Muscle layer of colon (tissue), 2 donors: ENCODE results near the gene GLIPR1.

ENCODE experiments used
- H3K27ac ChIP-seq: one replicate; pipeline ENCODE4 v1.7.0; 2013; ENCODE audit warnings: low read depth, mild to moderate bottlenecking, low read length, moderate library complexity
- H3K27me3 ChIP-seq, 2 donors: one replicate each; pipeline ENCODE4 v1.7.0; 2013; ENCODE audit warnings: low read length in 2 of 2, mild to moderate bottlenecking in 2 of 2; ENCODE audit not compliant: insufficient read depth in 2 of 2, control insufficient read depth in 1 of 2
- H3K36me3 ChIP-seq: one replicate; pipeline ENCODE4 v1.7.0; 2013; ENCODE audit warnings: mild to moderate bottlenecking, low read length; ENCODE audit not compliant: insufficient read depth
- H3K4me1 ChIP-seq: one replicate; pipeline ENCODE4 v1.7.0; 2013; ENCODE audit warnings: mild to moderate bottlenecking, low read length; ENCODE audit not compliant: insufficient read depth
- H3K4me3 ChIP-seq, 2 donors: one replicate each; pipeline ENCODE4 v1.7.0; 2013; ENCODE audit warnings: low read length in 2 of 2, low read depth in 1 of 2, mild to moderate bottlenecking in 1 of 2, moderate library complexity in 1 of 2
- H3K9ac ChIP-seq: one replicate; pipeline ENCODE4 v1.7.0; 2013; ENCODE audit warnings: low read length
- H3K9me3 ChIP-seq: one replicate; pipeline ENCODE4 v1.7.0; 2013; ENCODE audit warnings: mild to moderate bottlenecking, low read length
- donor health status: abdominal sarcoma.
- donor health status: Adenocarcinoma of cecum.

The GLIPR1 gene

GRCh38 chr12:75549989-75550388 lies 69.4 kb downstream of the GLIPR1 start:
- Histone ChIP-seq H3K27me3 (no peaks in the 10 kb centered on the region), H3K36me3 (no peaks in the 10 kb centered on the region), H3K9ac (no peak overlapping the region), H3K27ac (no peak overlapping the region), H3K4me3 (no peak overlapping the region), H3K4me1 (peaks cover 14% of the 10 kb centered on the region), H3K9me3 (no peaks in the 10 kb centered on the region)

- Histone ChIP-seq H3K27ac (no peak overlapping the region), H3K4me1 (peaks cover 14% of the 10 kb centered on the region), H3K36me3 (no peaks in the 10 kb centered on the region), H3K9ac (no peak overlapping the region), H3K27me3 (no peaks in the 10 kb centered on the region), H3K9me3 (no peaks in the 10 kb centered on the region), H3K4me3 (no peak overlapping the region)
Measured at GRCh38 chr12:75550401-75551240, 70.1 kb downstream of the GLIPR1 start.

- Histone ChIP-seq H3K27ac (no peak overlapping the region), H3K27me3 (no peaks in the 10 kb centered on the region), H3K4me1 (peaks cover 14% of the 10 kb centered on the region), H3K4me3 (no peak overlapping the region), H3K9me3 (no peaks in the 10 kb centered on the region), H3K36me3 (no peaks in the 10 kb centered on the region), H3K9ac (no peak overlapping the region)
Measured at GRCh38 chr12:75551477-75551876, 70.9 kb downstream of the GLIPR1 start.

- no peak overlapping the region for H3K4me3 ChIP-seq
- no peaks in the 10 kb centered on the region for H3K27me3 ChIP-seq
- no peak overlapping the region for H3K27ac ChIP-seq
- no peak overlapping the region for H3K9ac ChIP-seq
- peaks cover 14% of the 10 kb centered on the region for H3K4me1 ChIP-seq
- H3K36me3 ChIP-seq: no peaks in the 10 kb centered on the region
- H3K9me3 ChIP-seq: no peaks in the 10 kb centered on the region
Measured at GRCh38 chr12:75553398-75553797, 72.8 kb downstream of the GLIPR1 start.
